HPDE6-E6E7 (cell line): Measurements from ENCODE around the gene TUBGCP6.
"Not testable (repeated sequence)": the region's sequence is repeated elsewhere in the genome, so short reads cannot be mapped to it uniquely, and the experiment has no call there.

Experiments
- DNase-seq: peaks from one replicate; pipeline ENCODE4 v3.0.0; 2011; ENCODE audit warnings: missing footprints; ENCODE audit errors: extremely low spot score

Gene TUBGCP6

DNA sequence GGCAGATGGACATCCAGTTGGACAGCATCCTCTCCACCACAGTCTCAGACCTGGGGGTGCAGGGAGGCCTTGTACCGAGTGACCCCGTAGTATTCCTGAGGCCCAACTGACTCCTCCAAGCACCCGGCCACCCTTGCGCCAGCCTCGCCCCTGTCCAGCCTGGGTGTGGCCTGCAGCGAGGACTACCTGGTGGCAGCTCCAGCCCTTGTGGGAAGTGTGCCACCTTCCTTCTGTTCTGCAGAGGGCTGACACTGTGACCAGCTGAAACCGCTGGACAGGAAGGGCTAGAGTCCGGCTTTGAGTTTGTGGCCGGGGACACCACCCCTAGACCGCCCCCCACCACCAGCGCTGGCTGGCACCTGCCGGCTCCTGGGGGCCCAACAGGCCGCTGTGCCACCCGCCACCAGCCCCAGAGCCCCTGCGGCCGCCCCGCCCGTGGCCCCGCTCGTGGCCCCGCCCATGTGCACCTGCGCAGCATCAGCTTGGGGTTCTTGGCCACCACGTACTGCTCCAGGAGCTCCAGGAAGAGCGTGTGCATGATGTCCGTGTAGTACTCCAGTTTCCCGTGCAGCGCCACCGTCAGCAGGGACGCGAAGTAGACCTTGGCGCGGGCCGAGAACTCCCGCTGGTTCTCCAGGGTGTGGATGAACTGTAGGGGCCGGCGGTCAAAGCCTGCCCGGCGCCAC, 35.3 kb upstream of the TUBGCP6 start:
- no peak for DNase-seq

DNA sequence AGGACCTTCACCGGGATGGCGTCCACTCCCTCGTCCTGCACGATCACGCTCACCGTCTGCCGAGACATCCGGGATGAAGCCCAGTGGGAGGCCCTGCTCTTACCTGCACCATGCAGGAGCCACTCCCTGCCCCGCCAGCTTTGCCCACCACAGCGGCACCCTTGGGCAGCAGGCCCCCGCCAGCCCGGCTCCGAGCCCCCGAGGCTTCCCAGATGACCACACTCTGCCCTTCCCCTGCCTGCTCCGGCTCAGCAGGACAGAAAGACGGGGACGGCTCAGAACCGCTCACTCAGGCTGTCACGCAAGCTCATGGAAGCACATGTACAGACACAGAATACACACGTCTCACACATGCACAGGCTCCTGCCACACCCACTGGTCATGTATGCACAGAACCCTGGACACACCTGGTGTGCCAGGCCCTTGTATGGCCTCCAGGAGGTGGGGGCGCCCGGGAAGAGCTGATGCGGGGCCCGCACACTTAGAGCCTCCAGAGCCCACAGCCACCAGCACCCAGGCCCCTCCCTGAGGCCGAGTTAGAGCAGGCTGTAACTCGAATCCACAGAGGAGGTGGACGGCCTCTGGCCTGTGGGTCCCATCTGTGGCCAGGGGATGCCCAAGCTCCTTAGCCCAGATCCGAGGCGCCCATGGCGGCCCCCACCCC, 34.3 kb upstream of the TUBGCP6 start:
- no peak for DNase-seq

DNA sequence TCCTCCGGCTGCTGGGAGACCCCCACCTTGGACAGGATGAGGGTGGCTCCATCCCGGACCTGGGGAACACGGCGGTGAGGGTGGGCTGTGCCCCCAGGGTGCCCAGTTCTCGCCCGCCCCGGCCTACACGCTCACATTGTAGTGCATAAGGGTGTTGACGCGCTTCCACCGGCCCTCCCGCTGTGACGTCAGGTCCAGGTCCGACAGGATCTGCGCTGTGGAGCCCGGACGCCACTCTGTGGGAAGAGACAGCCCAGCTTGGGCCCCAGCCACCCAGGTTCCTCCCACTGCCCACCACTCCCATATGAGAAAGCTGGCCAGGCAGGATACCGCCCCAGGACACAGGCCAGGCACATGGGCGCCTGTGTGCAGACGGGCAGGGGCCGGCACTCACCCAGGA, 33.6 kb upstream of the TUBGCP6 start:
- no peak for DNase-seq

DNA sequence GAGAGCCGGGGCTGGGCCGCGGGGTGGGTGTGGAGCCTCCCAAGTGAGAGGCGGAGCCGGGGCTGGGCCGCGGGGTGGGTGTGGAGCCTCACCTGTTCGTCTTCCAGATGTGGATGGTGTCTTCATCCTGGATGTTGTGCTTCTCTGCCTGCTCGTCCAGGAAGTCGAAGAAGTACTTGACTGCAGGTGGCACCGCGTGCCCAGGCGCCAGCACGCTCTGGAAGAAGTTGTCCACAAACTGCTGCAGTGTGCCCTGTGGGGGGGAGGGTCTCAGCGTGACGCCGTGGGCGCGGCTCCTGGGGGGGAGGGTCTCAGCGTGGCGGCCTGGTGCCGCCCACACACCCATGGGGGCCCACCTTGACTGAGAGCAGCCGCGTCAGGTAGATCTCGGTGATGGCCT, 32.9 kb upstream of the TUBGCP6 start:
- DNase-seq, result no peak

DNA sequence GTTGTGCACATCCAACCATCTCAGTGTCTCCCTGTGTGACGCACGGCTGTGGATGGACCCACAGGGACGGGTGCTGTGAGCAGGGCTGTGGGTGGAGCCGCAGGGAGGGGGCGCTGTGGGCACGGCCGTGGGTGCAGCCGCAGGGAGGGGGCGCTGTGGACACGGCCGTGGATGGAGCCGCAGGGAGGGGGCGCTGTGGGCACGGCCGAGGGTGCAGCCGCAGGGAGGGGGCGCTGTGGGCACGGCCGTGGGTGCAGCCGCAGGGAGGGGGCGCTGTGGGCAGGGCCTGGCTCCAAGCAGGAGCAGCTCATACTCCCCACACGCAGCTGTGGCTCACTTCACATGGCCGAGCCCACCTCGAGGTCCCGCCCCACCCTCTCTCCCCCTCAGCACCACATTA, 31.3 kb upstream of the TUBGCP6 start:
- no peak for DNase-seq

DNA sequence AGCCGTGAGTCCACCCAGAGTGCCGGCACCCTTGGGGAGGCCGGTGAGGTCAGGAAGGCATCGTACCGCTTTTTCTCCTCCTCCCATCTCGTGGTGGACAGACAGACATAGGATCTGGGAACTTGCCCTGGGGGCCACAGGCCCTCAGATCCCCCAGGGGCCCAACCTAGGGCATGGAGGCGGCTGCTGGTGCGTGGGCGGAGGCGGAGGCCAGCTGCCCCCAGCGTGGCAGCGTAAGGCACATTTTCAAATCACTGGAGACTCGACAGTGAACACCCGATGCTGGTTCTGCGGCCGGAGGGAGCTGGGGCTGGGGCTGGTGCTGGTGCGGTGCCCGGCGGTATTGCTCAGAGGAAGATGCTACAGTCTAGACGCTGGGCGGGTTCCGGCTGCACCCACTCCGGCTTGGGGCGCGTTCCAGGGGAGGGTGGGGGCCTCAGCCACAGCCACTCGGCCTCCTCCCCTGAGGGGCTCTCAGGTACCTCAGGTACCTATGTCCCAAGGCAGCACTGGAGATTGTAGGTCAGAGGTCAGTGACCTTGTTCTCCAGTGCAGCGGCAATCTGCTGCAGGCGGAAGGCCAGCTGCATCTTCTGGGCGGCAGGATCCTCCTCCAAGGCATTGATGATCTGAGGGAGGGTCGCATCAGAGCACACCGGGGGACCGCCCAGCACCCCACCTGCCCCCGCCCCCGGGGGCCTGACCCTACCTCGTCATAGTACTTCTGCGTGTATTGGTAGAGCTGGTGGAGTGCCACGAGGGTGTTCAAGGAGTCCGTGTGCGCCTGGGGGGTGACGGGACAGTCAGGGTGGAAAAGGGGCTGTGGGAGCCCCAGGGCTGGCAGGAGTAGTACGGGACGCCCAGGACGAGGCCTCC, 30.6 kb upstream of the TUBGCP6 start:
- no peak for DNase-seq

DNA sequence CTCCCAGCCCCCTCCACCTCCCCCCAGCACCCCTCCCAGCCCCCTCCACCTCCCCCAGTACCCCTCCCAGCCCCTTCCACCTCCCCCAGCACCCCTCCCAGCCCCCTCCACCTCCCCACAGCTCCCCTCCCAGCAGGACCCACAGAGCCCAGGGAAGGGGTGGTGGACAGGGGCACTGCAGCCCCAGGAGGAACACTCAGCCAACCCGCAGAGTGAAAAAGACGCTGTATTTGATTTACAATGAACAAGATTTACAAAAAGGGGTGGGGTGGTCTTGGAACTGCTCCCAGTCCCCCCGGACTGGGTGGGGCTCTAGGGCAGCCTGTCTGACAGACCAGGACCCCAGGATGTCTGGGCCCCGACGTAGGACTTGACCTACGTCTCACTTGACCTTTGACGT, 29.9 kb upstream of the TUBGCP6 start:
- no peak for DNase-seq

DNA sequence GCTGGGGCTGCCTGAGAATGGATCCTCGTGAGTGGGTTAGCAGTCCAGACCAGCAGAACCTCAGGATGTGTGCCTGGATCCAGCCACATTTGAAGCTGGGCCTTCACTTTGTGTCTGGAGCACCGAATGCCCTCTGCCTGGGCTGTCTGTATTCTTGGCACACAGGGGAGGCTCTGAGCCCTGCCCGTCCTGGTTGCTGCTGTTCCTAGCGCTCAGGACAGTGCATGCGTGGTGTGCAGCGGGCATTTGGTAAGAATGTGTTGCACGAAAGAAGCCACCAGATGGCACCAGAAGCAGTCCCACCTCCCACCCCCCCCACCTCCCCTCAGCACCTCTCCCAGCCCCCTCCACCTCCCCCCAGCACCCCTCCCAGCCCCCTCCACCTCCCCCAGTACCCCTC, 29.5 kb upstream of the TUBGCP6 start:
- DNase-seq, result no peak

DNA sequence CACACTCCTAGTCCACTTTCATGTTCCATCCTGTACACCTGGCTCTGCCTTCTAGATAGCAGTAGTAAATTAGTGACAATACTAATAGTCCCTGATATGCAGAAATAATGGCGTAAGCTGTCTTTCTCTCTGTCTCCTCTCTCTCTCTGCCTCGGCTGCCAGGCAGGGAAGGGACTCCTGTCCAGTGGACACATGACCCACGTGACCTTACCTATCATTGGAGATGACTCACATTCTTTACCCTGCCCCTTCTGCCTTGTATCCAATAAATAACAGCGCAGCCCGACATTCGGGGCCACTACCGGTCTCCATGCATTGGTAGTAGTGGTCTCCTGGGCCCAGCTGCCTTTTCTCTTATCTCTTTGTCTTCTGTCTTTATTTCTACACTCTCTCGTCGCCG, 29.0 kb upstream of the TUBGCP6 start:
- not testable (repeated sequence) for DNase-seq

DNA sequence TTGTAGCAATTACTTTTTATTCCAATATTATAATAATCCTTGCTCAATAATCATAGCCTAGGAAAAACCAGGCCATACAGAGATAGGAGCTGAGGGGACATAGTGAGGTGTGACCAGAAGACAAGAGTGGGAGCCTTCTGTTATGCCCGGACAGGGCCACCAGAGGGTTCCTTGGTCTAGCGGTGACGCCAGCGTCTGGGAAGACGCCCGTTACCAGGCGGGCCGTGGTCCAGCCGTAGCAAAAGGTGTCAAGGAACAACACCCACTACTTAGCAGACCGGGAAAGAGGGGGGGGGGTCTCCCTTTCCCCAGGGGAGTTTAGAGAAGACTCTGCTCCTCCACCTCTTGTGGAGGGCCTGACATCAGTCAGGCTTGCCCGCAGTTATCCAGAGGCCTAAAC, 28.5 kb upstream of the TUBGCP6 start:
- not testable (repeated sequence) for DNase-seq

DNA sequence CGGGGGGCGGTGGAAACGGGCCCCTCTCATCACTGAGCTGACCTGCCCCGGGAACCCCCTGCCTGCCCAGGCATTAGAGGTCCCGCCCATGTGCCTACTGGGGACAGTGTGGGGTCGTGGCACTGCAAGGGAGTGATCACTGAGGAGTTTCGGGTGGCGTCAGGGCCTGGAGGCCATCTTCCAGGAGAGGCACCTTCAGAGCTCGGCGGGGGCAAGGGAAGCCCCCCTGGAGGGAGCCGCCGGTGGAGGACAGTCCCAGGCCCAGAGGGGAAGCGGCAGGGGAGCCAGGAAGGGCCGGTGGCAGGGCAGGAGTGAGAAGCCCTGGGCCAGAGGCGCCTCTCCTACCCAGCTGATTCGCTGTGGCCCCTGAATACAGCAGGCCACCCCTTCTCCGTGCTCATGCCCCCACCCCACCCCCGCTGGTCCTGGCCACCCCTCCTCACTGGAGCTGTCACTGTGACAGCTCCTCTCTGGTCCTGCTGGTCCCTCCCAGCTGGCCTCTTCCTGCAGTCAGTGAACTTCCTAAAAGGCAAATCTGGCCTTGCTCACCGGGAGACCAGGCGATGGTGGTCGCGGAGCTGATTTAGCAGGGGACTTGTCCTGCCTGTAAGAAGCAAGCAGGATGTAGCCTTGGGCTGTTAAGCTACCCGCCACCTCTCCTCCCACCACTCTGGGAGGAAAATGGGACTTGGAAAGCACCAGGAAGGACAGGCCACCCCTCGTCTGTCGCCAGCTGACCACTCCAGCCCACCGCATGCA, 27.4 kb upstream of the TUBGCP6 start:
- DNase-seq, result no peak

DNA sequence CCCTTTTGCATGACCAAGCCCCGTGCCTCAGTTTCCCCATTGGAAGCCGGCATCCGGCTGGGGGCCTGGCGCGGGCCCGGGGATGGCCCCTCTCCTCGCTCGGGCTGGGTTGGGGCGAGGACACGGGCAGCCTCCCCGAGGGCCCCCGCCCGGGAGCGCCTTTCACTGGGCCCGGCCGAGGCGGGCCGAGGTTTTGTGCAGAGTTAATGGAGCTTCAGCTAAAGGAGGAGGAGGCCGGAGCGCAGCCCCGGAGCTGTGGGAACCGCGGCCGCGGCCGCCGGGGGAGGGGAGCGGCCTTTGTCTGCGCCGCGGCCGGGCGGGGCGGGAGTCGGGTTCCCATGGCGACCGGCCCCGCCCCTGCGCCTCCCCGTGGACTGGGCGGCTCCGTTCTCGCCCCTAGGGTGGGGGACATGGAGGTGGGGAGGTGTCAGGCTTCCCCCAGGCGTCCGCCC, 26.7 kb upstream of the TUBGCP6 start:
- no peak for DNase-seq

DNA sequence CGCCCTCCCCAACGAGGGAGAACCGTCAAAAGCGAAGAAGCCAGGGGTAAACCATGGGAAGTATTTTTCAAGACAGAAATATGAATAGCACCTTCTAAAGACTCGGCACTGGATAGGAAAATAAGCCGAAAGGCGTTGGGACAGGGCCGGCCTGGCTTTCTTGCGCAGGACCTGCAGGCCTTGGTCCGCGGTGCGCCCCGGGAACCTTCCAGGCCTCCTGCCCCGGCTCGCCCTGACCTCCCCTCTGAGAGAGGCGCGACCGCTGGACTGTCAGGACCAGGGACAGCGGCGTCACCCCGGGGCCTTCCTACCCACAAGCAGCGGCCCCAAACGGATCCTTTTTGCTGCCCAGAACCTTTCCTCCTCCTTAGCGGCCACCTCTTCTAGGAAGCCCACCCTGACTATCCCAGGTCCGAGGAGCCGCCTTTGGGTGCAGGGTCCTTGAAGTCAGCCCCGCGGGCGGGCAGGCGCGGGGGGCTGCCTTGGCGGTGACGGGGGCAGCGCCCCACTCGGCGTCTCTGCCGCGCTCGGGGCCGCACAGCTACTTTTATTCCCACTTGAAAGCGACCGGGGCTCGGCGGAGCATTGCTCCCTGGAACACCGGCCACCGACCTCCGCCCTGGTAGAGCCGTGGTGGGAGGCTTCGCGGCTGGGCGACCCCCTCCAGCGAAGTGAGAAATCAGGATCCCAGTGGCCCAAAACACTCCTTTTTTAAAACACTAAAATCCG, 26.0 kb upstream of the TUBGCP6 start:
- DNase-seq, result no peak

DNA sequence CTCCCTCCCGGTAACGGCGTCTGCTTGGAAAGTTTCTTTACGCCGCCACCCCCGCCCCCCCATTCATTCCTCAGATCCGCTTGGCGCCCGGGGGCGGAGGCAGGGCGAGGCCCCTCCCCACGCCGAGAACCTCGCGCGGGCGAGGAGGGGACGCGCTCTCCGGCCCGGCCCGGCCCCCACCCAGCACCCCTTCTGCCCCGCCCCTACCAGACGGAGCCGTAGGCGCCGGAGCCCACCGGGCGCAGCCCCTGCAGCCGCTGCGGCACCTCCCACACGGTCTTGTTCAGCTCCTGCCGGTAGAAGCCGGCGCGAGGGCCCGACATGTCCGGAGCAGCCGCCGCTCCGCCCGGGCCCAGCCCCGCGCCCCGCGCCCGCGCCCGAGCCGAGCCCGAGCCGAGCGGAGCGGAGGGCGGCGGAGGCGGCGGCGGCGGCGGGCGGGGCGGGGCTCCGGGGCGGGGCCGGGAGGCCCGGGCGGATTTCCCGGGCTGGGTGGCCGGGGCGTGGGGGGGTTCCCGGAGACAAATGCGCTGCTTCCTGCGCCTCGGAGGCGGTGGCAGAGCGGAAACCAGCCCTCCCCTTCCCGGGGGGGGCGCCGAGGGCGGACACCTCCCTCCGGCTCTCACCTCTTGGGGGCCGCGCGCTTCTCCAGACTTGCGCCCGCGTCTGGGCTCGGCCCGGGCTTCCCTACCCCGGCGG, 25.3 kb upstream of the TUBGCP6 start, which contains the start of gene MAPK11:
MAPK11 (minus strand) TSS at position 411 of the 696 bp plus-strand sequence; CDS start at position 323, 88 bp downstream.
- DNase-seq, result no peak

DNA sequence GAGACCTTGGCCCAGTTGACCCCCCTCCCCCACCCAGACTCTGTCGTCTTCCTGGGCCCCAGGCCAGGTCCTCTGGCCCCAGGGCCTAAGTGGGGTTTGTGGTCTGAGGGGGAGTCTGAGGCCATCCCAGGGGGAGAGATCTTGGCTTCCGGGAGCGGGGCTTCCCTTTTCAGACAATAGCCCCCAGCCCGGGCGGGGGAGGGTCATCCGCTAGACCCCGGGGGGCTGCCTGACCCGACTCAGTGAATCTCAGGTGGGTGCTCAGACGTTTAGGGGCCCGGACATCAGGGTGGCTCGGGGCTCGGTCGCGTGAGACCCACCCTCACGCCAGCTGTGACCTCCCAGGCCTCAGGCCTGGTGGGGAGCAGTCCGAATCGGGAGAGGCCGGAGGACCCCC, 24.7 kb upstream of the TUBGCP6 start:
- no peak for DNase-seq

DNA sequence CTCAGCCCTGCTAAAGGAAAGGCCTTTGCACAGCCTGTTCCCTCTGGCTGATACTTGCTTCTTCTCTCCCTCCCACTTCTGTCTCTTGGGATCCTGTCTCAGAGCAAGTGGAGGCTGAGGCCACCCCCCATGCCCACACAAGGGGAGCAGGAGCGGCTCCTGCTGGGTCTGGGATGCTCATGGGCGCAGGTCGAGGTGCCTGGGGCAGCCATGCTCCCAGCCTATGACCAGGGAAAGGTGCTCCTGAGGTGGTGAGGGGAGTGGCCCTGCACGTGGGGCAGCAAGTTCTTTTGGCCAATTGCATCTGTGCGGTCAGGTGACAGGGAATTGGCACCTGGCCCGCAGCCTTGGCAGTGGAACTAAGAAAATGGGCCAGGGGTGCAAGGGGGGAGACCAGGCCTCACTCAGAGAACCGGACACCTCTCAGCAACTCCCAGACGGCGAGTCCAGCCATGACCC, 23.9 kb upstream of the TUBGCP6 start:
- DNase-seq, result no peak

DNA sequence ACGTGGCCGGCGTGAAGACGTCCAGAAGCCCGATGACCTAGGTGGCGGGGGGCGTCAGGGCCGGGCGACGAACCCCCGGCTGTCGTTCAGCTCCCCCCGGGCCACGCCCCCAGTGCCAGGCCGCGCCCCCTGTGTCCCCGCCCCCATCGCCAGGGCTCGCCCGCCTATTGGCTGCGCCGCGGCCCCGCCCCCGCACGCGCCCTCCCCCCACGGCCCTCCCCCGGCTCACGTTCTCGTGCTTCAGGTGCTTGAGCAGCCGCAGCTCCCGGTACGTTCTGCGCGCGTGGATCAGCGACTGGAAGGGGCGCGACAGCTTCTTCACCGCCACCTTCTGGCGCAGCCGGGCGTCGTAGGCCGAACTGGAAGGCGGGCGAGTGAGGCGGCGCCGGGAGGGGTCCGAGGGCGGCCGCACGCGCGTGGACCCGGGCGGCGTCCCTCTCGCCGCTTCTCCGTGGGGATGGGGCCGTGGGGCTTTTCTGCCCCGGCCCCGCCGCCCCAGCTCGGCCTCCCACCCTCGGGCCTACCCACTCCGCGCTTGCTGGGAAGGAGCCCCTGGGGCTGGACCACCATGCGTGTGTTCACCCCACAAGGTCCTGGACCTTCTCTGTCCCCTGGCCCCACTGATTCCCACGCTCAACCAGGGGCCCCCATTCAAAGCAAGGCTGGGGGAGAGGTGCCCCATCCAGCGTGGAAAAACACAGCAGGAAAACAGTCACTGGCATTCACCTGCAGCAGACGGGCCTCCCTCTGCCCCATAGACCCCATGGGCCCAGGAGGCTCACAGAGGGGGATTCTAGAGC, 23.0 kb upstream of the TUBGCP6 start:
- no peak for DNase-seq

DNA sequence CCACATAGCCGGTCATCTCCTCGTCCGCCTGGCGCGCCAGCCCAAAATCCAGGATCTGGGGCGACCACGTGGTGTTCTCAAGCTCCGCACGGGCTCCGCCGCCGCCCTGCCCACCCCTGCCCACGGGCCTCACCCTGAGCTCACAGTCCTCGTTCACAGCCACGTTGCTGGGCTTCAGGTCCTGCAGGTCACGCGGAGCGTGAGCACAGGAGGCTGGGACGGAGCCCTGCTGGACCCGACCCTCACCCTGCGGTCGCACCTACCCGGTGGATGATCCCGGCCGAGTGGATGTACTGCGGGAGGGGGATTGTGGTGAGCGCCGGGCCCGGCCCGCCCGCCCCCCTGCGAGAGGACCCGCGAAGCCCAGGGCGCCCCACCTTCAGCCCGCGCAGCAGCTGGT, 22.2 kb upstream of the TUBGCP6 start:
- DNase-seq, result no peak

DNA sequence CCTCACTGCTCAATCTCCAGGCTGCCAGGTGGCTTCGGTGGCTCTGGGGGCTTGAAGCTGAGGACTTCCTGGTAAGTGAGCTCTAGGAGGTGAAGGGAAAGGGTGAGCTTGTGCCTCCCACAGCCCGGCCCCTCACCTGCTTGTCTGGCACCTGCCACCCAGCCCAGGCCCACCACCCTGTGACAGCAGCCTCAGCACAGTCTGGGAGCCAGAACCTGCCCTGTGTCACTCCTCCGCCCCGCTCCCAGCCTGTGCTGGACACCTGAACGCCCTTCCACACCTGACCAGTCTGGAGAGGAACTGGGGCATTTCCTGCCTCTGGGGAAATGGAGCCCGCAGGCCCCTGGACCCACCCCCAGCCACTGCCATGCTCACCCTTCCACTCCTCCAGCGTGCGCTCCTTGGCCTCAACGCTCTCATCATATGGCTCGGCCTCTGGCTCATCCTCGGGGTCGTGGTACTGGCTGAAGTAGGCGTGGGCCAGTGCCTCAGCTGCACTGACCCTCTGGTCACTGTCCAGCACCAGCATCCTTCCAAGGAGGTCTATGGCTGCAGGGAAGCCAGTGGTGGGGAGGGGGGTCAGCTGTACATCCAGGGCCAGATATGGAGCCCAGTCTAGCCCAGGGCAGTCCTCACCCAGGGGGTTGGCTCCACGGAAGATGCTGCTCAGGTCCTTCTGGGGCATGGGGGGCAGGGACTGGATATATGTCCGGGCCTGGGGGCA, 20.3 kb upstream of the TUBGCP6 start:
- DNase-seq, result no peak
